CD4-positive, CD25-positive, alpha-beta regulatory T cell (primary cell): ENCODE data around the gene ATP5PD. TPM values are rescaled to one million over a fixed set of nuclear protein-coding genes. Genes with fewer than 3 reads are reported as not detected.
"Not testable (repeated sequence)": the region's sequence is repeated elsewhere in the genome, so short reads cannot be mapped to it uniquely, and the experiment has no call there.

Experiments used
- ATAC-seq, 2 donors: fragments of 150-1000 bp; cut with Tn5 transposase; one replicate each; pipeline ENCODE4 v1.10.0; 2021; ENCODE audit warnings: low read depth in 2 of 2, moderate number of reproducible peaks in 2 of 2, moderate library complexity in 1 of 2
- DNase-seq, 3 donors: peaks; one replicate each; pipeline versions ENCODE4 v3.0.0 to v3.0.0-alpha.2; 2012 to 2022; ENCODE audit warnings: mixed read lengths in 1 of 3
- H3K27ac ChIP-seq: one replicate; pipeline ENCODE4 v1.7.0; 2013; ENCODE audit warnings: mild to moderate bottlenecking, low read length; ENCODE audit not compliant: insufficient read depth, poor library complexity, severe bottlenecking
- H3K27me3 ChIP-seq: one replicate; pipeline ENCODE4 v1.7.0; 2013; ENCODE audit warnings: low read length; ENCODE audit not compliant: control insufficient read depth, insufficient read depth
- H3K36me3 ChIP-seq: one replicate; pipeline ENCODE4 v1.7.0; 2013; ENCODE audit warnings: mild to moderate bottlenecking, low read length, moderate library complexity; ENCODE audit not compliant: control insufficient read depth, insufficient read depth
- H3K4me1 ChIP-seq: 2 replicates; pipeline ENCODE4 v1.7.0; 2013; ENCODE audit warnings: mild to moderate bottlenecking, low read length; ENCODE audit not compliant: insufficient read depth, control insufficient read depth, poor library complexity, severe bottlenecking
- H3K4me3 ChIP-seq: one replicate; pipeline ENCODE4 v1.7.0; 2013; ENCODE audit warnings: low read depth, mild to moderate bottlenecking, low read length, moderate library complexity
- H3K9me3 ChIP-seq, 2 experiments: 1 replicate in 1 of 2; 2 replicates in 1 of 2; pipeline ENCODE4 v1.7.0; 2013; ENCODE audit warnings: low read length in 2 of 2, mild to moderate bottlenecking in 1 of 2, moderate library complexity in 1 of 2; ENCODE audit not compliant: control insufficient read depth in 2 of 2
- H3K27ac Mint-ChIP-seq, 3 donors: one replicate each; pipeline ENCODE4 v1.8.0; 2020 to 2022; ENCODE audit warnings: mild to moderate bottlenecking in 3 of 3, mixed read lengths in 3 of 3, moderate library complexity in 2 of 3
- H3K27me3 Mint-ChIP-seq: one replicate; pipeline ENCODE4 v1.8.0; 2022; ENCODE audit warnings: mild to moderate bottlenecking, mixed read lengths
- H3K36me3 Mint-ChIP-seq: one replicate; pipeline ENCODE4 v1.8.0; 2020; ENCODE audit warnings: mixed read lengths
- H3K4me1 Mint-ChIP-seq, 4 donors: one replicate each; pipeline ENCODE4 v1.8.0; 2020 to 2022; ENCODE audit warnings: mixed read lengths in 4 of 4, mild to moderate bottlenecking in 1 of 4
- H3K4me3 Mint-ChIP-seq, 4 donors: one replicate each; pipeline ENCODE4 v1.8.0; 2020 to 2022; ENCODE audit warnings: mild to moderate bottlenecking in 4 of 4, mixed read lengths in 4 of 4, moderate library complexity in 3 of 4
- H3K9me3 Mint-ChIP-seq, 7 donors: one replicate each; pipeline ENCODE4 v1.8.0; 2020 to 2022; ENCODE audit warnings: mixed read lengths in 7 of 7, mild to moderate bottlenecking in 3 of 7, moderate library complexity in 2 of 7
- polyA plus RNA-seq, 4 donors: library from polyadenylated mRNA; unstranded; fragments of 300-500 nt; fragmentation: Illumina TruSeq; gene quantifications; one replicate each; pipeline ENCODE4 v1.2.3, GENCODE V29; 2021
- total RNA-seq: library from RNA; stranded (reverse); gene quantifications from one replicate; pipeline ENCODE4 v1.2.3, GENCODE V29; 2022

The ATP5PD gene
- total and polyA plus RNA-seq, 5 donors from 2014 or later, result 139 to 536 (median 447) TPM

DNA sequence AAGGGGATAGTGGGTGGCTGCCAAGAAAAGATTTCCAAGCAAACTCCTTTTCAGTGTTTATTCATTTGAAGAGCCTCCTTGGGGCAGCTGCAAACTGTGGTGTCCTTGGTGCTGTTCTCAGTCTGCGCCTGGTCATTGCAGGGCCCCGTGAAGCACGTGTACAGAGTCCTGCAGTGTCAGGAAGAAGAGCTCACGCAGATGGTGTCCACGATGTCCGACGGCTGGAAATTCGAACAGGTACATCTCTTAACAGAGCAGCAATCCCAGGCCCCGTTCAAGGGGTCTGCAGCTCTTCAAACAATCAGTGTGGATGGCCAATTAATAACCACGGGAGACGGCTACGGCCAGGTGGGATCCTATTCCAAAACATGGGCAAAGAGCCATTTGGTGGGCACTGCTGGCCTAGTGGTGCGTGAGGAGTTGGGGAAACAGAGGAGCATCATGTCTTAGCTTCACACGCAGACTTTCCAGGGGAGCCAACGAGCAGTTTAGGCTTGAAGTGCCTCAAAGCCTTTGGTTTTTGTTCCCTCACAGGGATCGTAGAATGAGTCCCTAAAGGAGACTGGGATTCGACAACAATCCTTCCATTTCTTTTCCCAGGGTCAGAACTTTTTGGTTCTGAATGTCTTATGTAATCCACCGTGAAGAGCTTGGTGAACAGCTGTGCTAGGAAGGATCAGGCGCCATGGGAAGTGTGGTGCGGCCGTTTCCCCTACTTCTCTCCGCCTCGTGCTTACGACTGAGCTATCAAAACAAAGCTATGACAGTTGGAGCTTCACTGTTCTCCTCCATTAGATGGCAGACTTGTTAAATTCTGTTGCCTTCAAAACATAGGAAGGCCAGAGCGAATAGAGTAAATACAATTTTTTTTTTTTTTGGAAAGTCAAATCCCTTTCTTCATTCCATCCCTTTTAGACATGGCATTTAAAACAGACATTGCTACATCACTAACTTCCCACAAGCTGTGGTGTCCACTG, 12.9 kb upstream of the ATP5PD start:
- Histone ChIP-seq H3K9me3 (no peaks in the 10 kb centered on the region), H3K4me3 (no peak overlapping the region), H3K4me1 (no peaks in the 10 kb centered on the region), H3K27me3 (no peaks in the 10 kb centered on the region), H3K27ac (no peak overlapping the region), H3K36me3 (peaks cover 57% of the 10 kb centered on the region)
- ATAC-seq (peak in 1 of 2 donors; percentile 48), DNase-seq (peak in 2 of 3 donors; percentile 26 to 51)
- Mint-ChIP-seq H3K9me3 (no peaks in the 10 kb centered on the region), H3K4me1 (peaks cover 4 to 10% (median 7%) of the 10 kb centered on the region in 4 donors), H3K27ac (peak overlapping the region in 2 of 3 donors; percentile 75 to 76), H3K4me3 (no peak overlapping the region), H3K36me3 (peaks cover 26% of the 10 kb centered on the region), H3K27me3 (no peaks in the 10 kb centered on the region)

DNA sequence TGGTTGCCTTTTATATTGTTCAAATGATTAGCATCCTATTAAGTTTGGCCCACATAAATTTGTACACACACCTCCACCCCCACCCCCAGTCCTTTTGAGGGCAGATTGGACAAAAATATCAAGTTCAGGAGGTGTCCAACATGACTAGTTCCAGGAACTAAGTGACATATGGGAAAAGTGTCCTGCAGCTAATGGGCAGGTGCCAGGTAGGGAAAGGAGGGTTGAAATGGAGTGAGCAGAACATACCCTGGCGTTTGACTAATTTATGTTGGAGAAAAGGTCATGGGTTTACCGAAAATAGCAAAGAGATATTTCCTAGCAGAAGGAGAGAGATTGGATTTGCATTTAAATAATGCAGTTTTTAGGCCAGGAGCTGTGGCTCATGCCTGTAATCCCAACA, 5.2 kb upstream of the ATP5PD start:
- no peak overlapping the region for H3K4me3 Mint-ChIP-seq
- no peaks in the 10 kb centered on the region for H3K9me3 Mint-ChIP-seq
- no peaks in the 10 kb centered on the region for H3K27me3 Mint-ChIP-seq
- H3K27ac ChIP-seq, result no peak overlapping the region
- no peak for DNase-seq
- no peak overlapping the region for H3K4me3 ChIP-seq
- H3K27me3 ChIP-seq, result no peaks in the 10 kb centered on the region
- H3K27ac Mint-ChIP-seq, result no peak overlapping the region
- H3K4me1 ChIP-seq, result peaks cover 17% of the 10 kb centered on the region
- H3K36me3 Mint-ChIP-seq, result peaks cover 34% of the 10 kb centered on the region
- H3K36me3 ChIP-seq, result peaks cover 33% of the 10 kb centered on the region
- peaks cover 16 to 37% (median 32%) of the 10 kb centered on the region in 4 donors for H3K4me1 Mint-ChIP-seq
- H3K9me3 ChIP-seq, result no peaks in the 10 kb centered on the region
- no peak for ATAC-seq

DNA sequence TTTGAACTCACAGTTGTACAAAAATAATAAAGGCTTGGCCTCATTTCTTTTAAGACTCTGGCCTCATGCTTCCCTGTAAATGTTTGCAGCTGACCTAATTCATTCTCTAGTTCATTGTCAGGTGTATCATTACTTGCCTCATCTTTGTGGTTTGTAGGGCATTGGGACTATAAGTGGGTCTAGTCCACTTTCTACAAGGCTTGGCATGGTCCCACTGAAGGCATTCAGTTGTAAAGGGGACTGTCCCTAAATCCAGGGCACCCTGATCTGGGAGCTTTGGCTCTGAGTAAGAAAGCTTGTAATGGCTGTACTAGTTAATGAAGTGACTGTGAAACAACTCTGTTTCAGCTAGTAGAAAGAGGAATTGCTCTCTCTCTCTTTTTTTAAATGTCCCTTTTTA, 2.9 kb upstream of the ATP5PD start:
- H3K27me3 ChIP-seq, result no peaks in the 10 kb centered on the region
- ATAC-seq (no peak), DNase-seq (no peak)
- peaks cover 25% of the 10 kb centered on the region for H3K4me1 ChIP-seq
- peaks cover 28% of the 10 kb centered on the region for H3K36me3 ChIP-seq
- Mint-ChIP-seq H3K27me3 (peaks cover 4% of the 10 kb centered on the region), H3K9me3 (no peaks in the 10 kb centered on the region), H3K4me1 (peaks cover 12 to 58% (median 41%) of the 10 kb centered on the region in 4 donors), H3K4me3 (peak overlapping the region in 3 of 4 donors; percentile 95 to 99 (median 97)), H3K36me3 (peaks cover 27% of the 10 kb centered on the region), H3K27ac (peak overlapping the region in 1 of 3 donors; percentile 54)
- no peak overlapping the region for H3K4me3 ChIP-seq
- no peak overlapping the region for H3K27ac ChIP-seq
- H3K9me3 ChIP-seq, result no peaks in the 10 kb centered on the region

DNA sequence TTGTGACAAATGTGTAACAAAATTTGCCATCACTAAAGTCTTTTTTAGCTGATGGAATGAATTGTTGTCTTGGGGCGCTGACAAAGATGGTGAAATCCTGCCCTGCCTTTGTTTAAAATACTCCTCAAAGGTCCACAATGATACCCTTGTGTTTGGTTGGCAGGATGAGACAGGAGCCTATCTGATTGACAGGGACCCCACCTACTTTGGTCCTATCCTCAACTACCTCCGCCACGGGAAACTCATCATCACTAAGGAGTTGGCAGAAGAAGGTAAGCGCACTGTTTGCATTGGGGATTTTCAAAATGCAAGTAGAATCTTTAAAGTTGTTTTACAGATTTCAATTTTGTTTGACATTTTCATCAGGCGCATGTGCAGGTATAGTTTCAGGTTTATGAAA, 2.3 kb upstream of the ATP5PD start:
- no peak for ATAC-seq
- H3K36me3 Mint-ChIP-seq, result peaks cover 25% of the 10 kb centered on the region

DNA sequence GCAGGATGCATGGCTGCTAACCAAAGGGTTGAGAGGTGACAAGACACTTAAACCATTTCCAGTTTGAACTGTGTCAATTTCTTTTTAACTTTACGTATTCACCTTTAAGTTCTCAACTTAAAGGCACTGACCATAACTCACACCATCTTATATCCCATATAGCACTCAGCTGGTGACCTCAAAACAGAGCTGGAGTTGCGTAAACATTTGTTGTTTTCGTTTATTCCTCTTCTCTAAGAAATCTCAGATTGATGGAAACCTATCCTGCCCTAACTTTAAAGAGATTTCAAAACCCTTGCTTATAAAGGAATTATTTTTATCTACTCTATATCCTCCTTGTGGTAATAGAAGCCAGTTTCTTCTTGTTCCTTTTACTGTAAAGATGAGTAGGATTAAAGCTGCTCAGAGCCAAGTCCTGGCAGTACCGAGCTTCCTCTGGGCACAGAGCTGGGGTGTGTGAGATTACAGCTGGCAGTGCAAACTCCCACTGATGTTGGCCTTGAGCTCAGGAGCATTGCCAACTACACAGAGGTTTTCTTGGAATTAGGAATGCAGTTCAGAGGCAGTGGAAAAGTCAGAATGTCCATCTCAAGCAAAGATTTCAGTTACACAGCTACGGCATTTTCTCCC, 1.6 kb upstream of the ATP5PD start:
- no peaks in the 10 kb centered on the region for H3K9me3 ChIP-seq
- Mint-ChIP-seq H3K4me3 (peak overlapping the region; percentile 95 to 99 (median 98)), H3K36me3 (peaks cover 23% of the 10 kb centered on the region), H3K27ac (peak overlapping the region; percentile 90 to 99 (median 97)), H3K9me3 (no peaks in the 10 kb centered on the region), H3K4me1 (peaks cover 16 to 65% (median 42%) of the 10 kb centered on the region in 4 donors), H3K27me3 (peaks cover 4% of the 10 kb centered on the region)
- H3K27me3 ChIP-seq, result no peaks in the 10 kb centered on the region
- peaks cover 25% of the 10 kb centered on the region for H3K4me1 ChIP-seq
- no peak for ATAC-seq
- peaks cover 18% of the 10 kb centered on the region for H3K36me3 ChIP-seq
- no peak for DNase-seq
- peak overlapping the region; percentile 72 for H3K4me3 ChIP-seq
- peak overlapping the region; percentile 49 for H3K27ac ChIP-seq

More for the DNA sequence above, 2.3 kb upstream of the ATP5PD start:
- H3K4me3 Mint-ChIP-seq, result peak overlapping the region; percentile 95 to 99 (median 98)
- peaks cover 25% of the 10 kb centered on the region for H3K4me1 ChIP-seq
- peaks cover 12 to 61% (median 42%) of the 10 kb centered on the region in 4 donors for H3K4me1 Mint-ChIP-seq
- peak overlapping the region in 2 of 3 donors; percentile 42 to 90 for H3K27ac Mint-ChIP-seq
- no peaks in the 10 kb centered on the region for H3K27me3 ChIP-seq
- H3K27ac ChIP-seq, result no peak overlapping the region
- DNase-seq, result no peak
- no peaks in the 10 kb centered on the region for H3K9me3 Mint-ChIP-seq
- peaks cover 4% of the 10 kb centered on the region for H3K27me3 Mint-ChIP-seq
- peaks cover 23% of the 10 kb centered on the region for H3K36me3 ChIP-seq
- no peak overlapping the region for H3K4me3 ChIP-seq
- H3K9me3 ChIP-seq, result no peaks in the 10 kb centered on the region

DNA sequence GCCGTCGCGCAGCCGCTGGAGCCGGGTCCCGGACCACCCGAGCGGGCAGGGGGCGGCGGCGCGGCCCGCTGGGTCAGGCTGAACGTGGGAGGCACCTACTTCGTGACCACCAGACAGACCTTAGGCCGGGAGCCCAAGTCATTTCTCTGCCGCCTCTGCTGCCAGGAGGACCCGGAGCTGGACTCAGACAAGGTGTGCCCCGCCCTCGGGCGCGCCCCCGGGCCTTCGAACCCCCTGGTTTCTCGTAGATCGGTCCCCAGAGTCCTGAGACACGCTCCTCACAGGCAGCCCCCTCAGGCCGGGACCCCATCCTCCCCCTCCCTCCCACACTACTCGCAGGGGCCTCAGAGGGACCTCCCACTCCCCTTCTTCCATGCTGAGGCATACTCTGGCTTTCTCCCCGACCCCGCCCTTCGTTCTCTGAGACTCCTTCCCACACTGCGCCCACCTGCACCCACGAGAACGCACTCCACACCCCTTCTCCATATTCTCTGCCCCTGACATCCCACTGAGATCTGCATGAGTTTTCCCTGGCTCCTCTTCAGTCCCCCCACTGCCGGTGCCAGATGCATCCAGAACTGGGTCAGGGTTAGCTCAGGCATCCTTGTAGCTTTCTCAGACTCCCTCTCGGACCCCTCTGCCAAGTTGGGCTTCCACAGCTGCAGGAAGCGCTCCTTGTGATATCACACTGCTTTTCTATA, 779 bp upstream of the ATP5PD start:
- peak in 1 of 2 donors; percentile 0 for ATAC-seq
- Histone ChIP-seq H3K4me3 (peak overlapping the region; percentile 72), H3K36me3 (peaks cover 11% of the 10 kb centered on the region), H3K27ac (peak overlapping the region; percentile 49), H3K27me3 (no peaks in the 10 kb centered on the region), H3K4me1 (peaks cover 25% of the 10 kb centered on the region), H3K9me3 (no peaks in the 10 kb centered on the region)
- peak overlapping the region; percentile 90 to 99 (median 97) for H3K27ac Mint-ChIP-seq
- H3K4me1 Mint-ChIP-seq, result peaks cover 17 to 63% (median 41%) of the 10 kb centered on the region in 4 donors
- H3K4me3 Mint-ChIP-seq, result peak overlapping the region; percentile 95 to 99 (median 98)
- H3K27me3 Mint-ChIP-seq, result peaks cover 4% of the 10 kb centered on the region
- peaks cover 17% of the 10 kb centered on the region for H3K36me3 Mint-ChIP-seq
- no peaks in the 10 kb centered on the region for H3K9me3 Mint-ChIP-seq
- peak in 1 of 3 donors; percentile 33 for DNase-seq

DNA sequence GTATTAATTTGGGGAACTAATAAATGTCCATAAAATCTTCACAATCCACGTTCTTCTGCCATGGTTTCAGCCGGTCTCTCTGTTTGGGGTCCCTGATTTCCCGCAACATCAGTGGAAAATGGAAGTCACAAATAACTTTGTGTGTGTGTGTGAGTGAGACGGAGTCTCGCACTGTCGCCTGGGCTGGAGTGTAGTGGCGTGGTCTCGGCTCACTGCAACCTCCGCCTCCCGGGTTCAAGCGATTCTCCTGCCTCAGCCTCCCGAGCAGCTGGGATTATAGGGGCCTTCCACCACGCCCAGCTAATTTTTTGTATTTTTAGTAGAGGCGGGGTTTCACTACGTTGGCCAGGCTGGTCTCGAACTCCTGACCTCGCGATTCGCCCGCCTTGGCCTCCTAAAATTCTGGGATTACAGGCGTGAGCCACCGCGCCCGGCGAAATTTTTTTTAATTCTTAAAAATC, 793 bp downstream of the ATP5PD start:
- H3K27ac Mint-ChIP-seq, result peak overlapping the region; percentile 93 to 98 (median 98)
- peaks cover 17 to 60% (median 39%) of the 10 kb centered on the region in 4 donors for H3K4me1 Mint-ChIP-seq
- H3K4me3 Mint-ChIP-seq, result peak overlapping the region; percentile 90 to 99 (median 97)
- DNase-seq, H3K9me3 ChIP-seq, H3K27me3 ChIP-seq, ATAC-seq, H3K27me3 Mint-ChIP-seq, H3K9me3 Mint-ChIP-seq: not testable (repeated sequence)
- peak overlapping the region; percentile 84 for H3K27ac ChIP-seq
- H3K36me3 Mint-ChIP-seq, result peaks cover 20% of the 10 kb centered on the region
- peaks cover 14% of the 10 kb centered on the region for H3K36me3 ChIP-seq
- H3K4me3 ChIP-seq, result peak overlapping the region; percentile 83
- peaks cover 25% of the 10 kb centered on the region for H3K4me1 ChIP-seq
